Lower leg skin (tissue), 4 donors: ENCODE measurements around the gene CFAP97D1. TPM values are rescaled to one million over a fixed set of nuclear protein-coding genes. Genes with fewer than 3 reads are reported as not detected.

ENCODE experiments used
- DNase-seq, 2 donors: peaks; one replicate each; pipeline ENCODE4 v3.0.0-alpha.2; 2019; ENCODE audit warnings: low spot score in 2 of 2
- H3K4me3 ChIP-seq: fragments of 200-600 bp; sonication (generic); 2 replicates; pipeline ENCODE4 v1.5.1; 2017; ENCODE audit warnings: mild to moderate bottlenecking, low read depth; ENCODE audit not compliant: poor library complexity, severe bottlenecking
- POLR2A ChIP-seq, 2 donors: fragments of 450-650 bp; IDR thresholded peaks; one replicate each; pipeline ENCODE4 v1.6.1; 2016 to 2017; ENCODE audit warnings: antibody characterized with exemption in 2 of 2, mild to moderate bottlenecking in 1 of 2, moderate library complexity in 1 of 2
- WGBS, 2 donors: methylation state at CpG; one replicate each; pipeline ENCODE4 v1.1.5; 2018; 5-methylcytosine and 5-hydroxymethylcytosine counted together
- intact Hi-C: fragments of 100-400 bp; cut with DNase I; formaldehyde crosslinking; loops from one replicate; pipeline ENCODE4 v1.15.0; 2023; ENCODE audit warnings: low total_unique reads
- total RNA-seq, 4 donors: library from RNA; depleted of rRNA; stranded (reverse); fragments of >200 nt; gene quantifications; one replicate each; pipeline ENCODE4 v1.1.0, GENCODE V29; 2016
- TF ChIP-seq, protein P1 (sequence below), 3 donors: fragments of 450-650 bp; IDR thresholded peaks; one replicate each; pipeline ENCODE4 v1.5.1; 2016; ENCODE audit warnings: antibody characterized with exemption in 3 of 3, mild to moderate bottlenecking in 3 of 3, moderate library complexity in 2 of 3

The CFAP97D1 gene
- total RNA-seq, 4 donors from 2014 or later = 0.30 TPM; not detected in 3

DNA sequence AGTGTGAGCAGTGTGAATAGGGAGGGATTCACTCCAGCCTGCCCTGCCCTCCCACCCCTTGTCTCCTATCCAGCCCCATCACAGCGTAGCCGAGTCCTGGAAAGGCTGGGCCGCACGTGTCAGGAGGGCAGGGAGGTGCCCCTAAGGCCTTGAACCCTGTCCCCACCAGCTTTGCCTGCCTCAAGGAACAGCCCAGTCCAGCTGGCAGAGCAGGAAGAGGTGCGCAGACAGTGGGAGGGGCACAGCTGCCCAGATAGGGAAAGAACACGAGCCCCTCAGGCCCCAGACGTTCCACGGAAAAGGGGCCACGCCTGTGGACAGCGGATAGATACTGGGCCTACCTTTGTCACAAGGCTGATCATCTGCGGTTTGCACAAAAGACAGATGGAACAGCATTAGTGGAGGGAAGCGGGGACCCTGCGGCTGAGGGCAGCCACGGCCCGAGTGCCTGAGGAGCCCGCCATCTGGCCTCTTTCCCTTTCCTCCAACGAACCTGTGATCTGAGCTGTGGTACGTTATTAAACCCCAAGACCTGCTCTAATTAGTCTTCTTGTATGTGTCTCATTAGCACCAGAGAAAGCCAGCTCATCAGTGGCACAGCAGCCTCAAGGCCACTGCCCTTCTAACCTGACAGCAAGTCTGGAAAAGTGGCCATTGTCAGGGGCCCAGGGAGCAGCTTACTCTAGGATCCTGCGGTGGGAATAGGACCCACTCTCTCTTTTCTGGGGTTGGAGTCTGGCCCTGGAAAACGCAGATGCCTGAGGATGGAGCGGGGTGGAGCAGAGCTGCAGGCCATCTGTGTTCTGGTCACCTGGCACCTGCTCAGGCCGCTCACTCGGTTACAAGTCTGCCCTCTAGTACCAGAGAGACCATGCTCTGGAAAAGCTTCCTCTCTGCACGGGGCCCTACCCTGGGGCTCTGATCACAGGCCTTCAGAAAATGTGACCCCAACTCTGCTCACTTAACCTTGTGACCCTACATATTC, 36.4 kb downstream of the CFAP97D1 start:
- no peak overlapping the region for H3K4me3 ChIP-seq
- peak in 1 of 2 donors; percentile 43 for DNase-seq
- TF ChIP-seq, protein P1, sequence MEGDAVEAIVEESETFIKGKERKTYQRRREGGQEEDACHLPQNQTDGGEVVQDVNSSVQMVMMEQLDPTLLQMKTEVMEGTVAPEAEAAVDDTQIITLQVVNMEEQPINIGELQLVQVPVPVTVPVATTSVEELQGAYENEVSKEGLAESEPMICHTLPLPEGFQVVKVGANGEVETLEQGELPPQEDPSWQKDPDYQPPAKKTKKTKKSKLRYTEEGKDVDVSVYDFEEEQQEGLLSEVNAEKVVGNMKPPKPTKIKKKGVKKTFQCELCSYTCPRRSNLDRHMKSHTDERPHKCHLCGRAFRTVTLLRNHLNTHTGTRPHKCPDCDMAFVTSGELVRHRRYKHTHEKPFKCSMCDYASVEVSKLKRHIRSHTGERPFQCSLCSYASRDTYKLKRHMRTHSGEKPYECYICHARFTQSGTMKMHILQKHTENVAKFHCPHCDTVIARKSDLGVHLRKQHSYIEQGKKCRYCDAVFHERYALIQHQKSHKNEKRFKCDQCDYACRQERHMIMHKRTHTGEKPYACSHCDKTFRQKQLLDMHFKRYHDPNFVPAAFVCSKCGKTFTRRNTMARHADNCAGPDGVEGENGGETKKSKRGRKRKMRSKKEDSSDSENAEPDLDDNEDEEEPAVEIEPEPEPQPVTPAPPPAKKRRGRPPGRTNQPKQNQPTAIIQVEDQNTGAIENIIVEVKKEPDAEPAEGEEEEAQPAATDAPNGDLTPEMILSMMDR (IDR thresholded peaks at IDR 0.05) = no peak
- TF ChIP-seq POLR2A (IDR thresholded peaks at IDR 0.05) = no peak
- intact Hi-C loops = no loop called here
- 93% methylated on average over 24 of the region's 24 CpGs for WGBS, 2 donors

- TF ChIP-seq, protein P1 (IDR thresholded peaks at IDR 0.05) = no peak
- no peak for TF ChIP-seq POLR2A (IDR thresholded peaks at IDR 0.05)
- DNase-seq = peak in 1 of 2 donors; percentile 73
- intact Hi-C loops = no loop called here
- 88 to 92% methylated on average over 9 of the region's 9 CpGs for WGBS, 2 donors
- H3K4me3 ChIP-seq = no peak overlapping the region
Observed at GRCh38 chr17:43817826-43818225, 37.6 kb downstream of the CFAP97D1 start.

- peak in 1 of 2 donors; percentile 56 for DNase-seq
- 93 to 97% methylated on average over 5 of the region's 5 CpGs for WGBS, 2 donors
- intact Hi-C loops = no loop called here
- no peak for TF ChIP-seq POLR2A (IDR thresholded peaks at IDR 0.05)
- TF ChIP-seq, protein P1 (IDR thresholded peaks at IDR 0.05) = no peak
- H3K4me3 ChIP-seq = no peak overlapping the region
Observed at GRCh38 chr17:43818966-43819365, 38.7 kb downstream of the CFAP97D1 start.

DNA sequence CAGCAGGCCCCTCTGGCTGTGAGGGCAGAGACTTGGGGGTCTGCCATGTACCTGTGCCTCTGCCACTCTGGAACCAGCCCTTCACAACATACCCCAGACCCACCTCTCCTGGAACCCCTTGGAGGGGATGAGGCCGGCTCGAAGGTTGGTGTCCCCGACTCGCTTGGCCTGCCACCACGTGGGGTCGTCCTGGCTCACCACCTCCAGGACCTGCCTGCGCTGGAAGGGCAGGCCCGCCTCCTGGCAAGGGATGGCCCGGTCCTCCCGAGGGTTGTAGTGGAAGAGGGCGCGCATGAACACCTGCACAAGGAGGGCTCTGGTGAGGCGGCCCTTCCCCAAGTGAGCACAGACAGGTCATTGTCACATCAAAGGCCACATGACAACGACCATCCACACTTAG, 40.5 kb downstream of the CFAP97D1 start:
- WGBS, 2 donors = 90 to 91% methylated on average over 14 of the region's 14 CpGs

DNA sequence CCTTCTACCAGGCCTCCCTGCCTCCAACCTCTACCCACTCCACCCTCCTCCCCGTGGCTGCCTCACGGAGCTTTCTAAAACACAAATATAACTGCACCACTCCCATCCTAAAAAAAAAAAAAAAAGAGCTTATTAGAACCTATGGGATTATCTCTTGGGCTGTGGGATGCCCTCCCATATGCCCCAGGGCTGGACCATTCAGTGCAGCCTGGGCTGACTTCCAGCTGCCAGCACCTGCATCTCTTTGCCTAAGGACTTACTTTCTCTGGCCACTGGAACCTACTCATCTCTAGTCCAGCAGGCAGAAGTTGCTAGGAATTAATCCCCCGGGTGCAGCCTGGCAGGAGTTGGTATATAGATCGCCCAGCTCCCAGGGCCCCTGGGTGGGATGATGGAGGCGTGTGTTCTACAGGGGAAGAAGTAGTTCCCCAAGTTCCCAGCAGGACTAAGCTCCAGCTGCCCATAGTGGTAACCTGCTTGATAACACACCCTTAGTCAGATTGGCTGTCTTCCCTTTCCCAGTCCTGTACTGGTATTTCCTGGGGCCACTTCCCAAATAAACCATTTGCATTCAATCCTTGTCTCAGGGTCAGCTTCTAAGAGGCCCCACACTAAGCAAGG, 42.4 kb downstream of the CFAP97D1 start:
- WGBS, 2 donors = 71 to 83% methylated on average over 5 of the region's 5 CpGs
- DNase-seq = no peak
- intact Hi-C loops = no loop called here
- TF ChIP-seq POLR2A (IDR thresholded peaks at IDR 0.05) = no peak
- TF ChIP-seq, protein P1 (IDR thresholded peaks at IDR 0.05) = no peak
- H3K4me3 ChIP-seq = no peak overlapping the region

More for the DNA sequence above, 40.5 kb downstream of the CFAP97D1 start:
- no peak overlapping the region for H3K4me3 ChIP-seq
- intact Hi-C loops = no loop called here
- TF ChIP-seq POLR2A (IDR thresholded peaks at IDR 0.05) = no peak
- TF ChIP-seq, protein P1 (IDR thresholded peaks at IDR 0.05) = no peak
- peak in 1 of 2 donors; percentile 81 for DNase-seq
